CD14-positive monocyte (primary cell): ENCODE data around the gene NFKB2. TPM values are rescaled to one million over a fixed set of nuclear protein-coding genes. Genes with fewer than 3 reads are reported as not detected.
A peak's percentile ranks its signal among the peaks of the same experiment; 100 is the strongest.

Experiments
- DNase-seq, 3 donors: peaks; one replicate each; pipeline ENCODE4 v3.0.0-alpha.2; 2011 to 2022
- H2AFZ ChIP-seq: 2 replicates; pipeline ENCODE4 v1.6.0; 2012; ENCODE audit warnings: mild to moderate bottlenecking, low read depth, low read length, inconsistent platforms; ENCODE audit not compliant: insufficient read depth, poor library complexity, severe bottlenecking
- H3K27ac ChIP-seq, 2 donors: 1 replicate in 1 of 2; 2 replicates in 1 of 2; pipeline ENCODE4 v1.5.1; 2012 to 2013; ENCODE audit warnings: low read length in 2 of 2, control low read depth in 1 of 2, inconsistent platforms in 1 of 2, low read depth in 1 of 2, mild to moderate bottlenecking in 1 of 2
- H3K27me3 ChIP-seq, 2 donors: one replicate each; pipeline versions ENCODE4 v1.6.0 to v1.6.1; 2011 to 2013; ENCODE audit warnings: low read length in 2 of 2; ENCODE audit not compliant: control insufficient read depth in 2 of 2, insufficient read depth in 2 of 2
- H3K36me3 ChIP-seq, 2 donors: replicated peaks in 1 of 2; 1 replicate in 1 of 2; 2 replicates in 1 of 2; pipeline versions ENCODE4 v1.5.1 to v1.6.1; 2012 to 2013; ENCODE audit warnings: low read length in 2 of 2, control low read depth in 1 of 2, inconsistent platforms in 1 of 2, mild to moderate bottlenecking in 1 of 2; ENCODE audit not compliant: insufficient read depth in 2 of 2, control insufficient read depth in 1 of 2
- H3K4me1 ChIP-seq, 2 donors: 1 replicate in 1 of 2; 2 replicates in 1 of 2; pipeline versions ENCODE4 v1.5.1 to v1.6.1; 2012 to 2013; ENCODE audit warnings: low read length in 2 of 2, control low read depth in 1 of 2, inconsistent platforms in 1 of 2, mild to moderate bottlenecking in 1 of 2, moderate library complexity in 1 of 2; ENCODE audit not compliant: insufficient read depth in 2 of 2, control insufficient read depth in 1 of 2
- H3K4me2 ChIP-seq: replicated peaks from 2 replicates; pipeline ENCODE3; 2012; ENCODE audit warnings: low read length, moderate library complexity, mild to moderate bottlenecking; ENCODE audit not compliant: poor library complexity, severe bottlenecking; ENCODE audit errors: extremely low read depth
- H3K4me3 ChIP-seq, 3 experiments: fragments of 200-600 bp in 1 of 3; sonication (generic) in 1 of 3; replicated peaks in 1 of 3; 1 replicate in 2 of 3; 2 replicates in 1 of 3; pipeline ENCODE4 v1.5.1; 2011 to 2013; ENCODE audit warnings: low read length in 3 of 3, mild to moderate bottlenecking in 3 of 3, control low read depth in 2 of 3, low read depth in 2 of 3, inconsistent platforms in 1 of 3, moderate library complexity in 1 of 3
- H3K79me2 ChIP-seq: 2 replicates; pipeline ENCODE4 v1.6.0; 2012; ENCODE audit warnings: mild to moderate bottlenecking, control low read depth, inconsistent platforms, low read length, moderate library complexity; ENCODE audit not compliant: insufficient read depth
- H3K9ac ChIP-seq: 2 replicates; pipeline ENCODE4 v1.6.0; 2017; ENCODE audit warnings: low read length, mild to moderate bottlenecking; ENCODE audit not compliant: insufficient read depth, poor library complexity, severe bottlenecking
- H3K9me3 ChIP-seq, 2 donors: replicated peaks in 1 of 2; 1 replicate in 1 of 2; 2 replicates in 1 of 2; pipeline versions ENCODE4 v1.5.1 to v1.6.1; 2012 to 2013; ENCODE audit warnings: low read length in 2 of 2, control low read depth in 1 of 2; ENCODE audit not compliant: control insufficient read depth in 1 of 2, insufficient read depth in 1 of 2
- H4K20me1 ChIP-seq: 2 replicates; pipeline ENCODE4 v1.6.0; 2012; ENCODE audit warnings: mild to moderate bottlenecking, low read length, control low read depth, moderate library complexity; ENCODE audit not compliant: insufficient read depth
- H3K27ac Mint-ChIP-seq, 7 donors: one replicate each; pipeline ENCODE4 v1.8.0; 2020; ENCODE audit warnings: mild to moderate bottlenecking in 7 of 7, mixed read lengths in 7 of 7, moderate library complexity in 6 of 7, inconsistent platforms in 2 of 7
- H3K27me3 Mint-ChIP-seq, 3 donors: one replicate each; pipeline ENCODE4 v1.8.0; 2021 to 2022; ENCODE audit warnings: low read depth in 3 of 3, mild to moderate bottlenecking in 3 of 3, mixed read lengths in 3 of 3, moderate library complexity in 3 of 3, inconsistent platforms in 1 of 3
- H3K36me3 Mint-ChIP-seq, 2 donors: one replicate each; pipeline ENCODE4 v1.8.0; 2020; ENCODE audit warnings: mixed read lengths in 2 of 2, inconsistent platforms in 1 of 2, mild to moderate bottlenecking in 1 of 2
- H3K4me1 Mint-ChIP-seq: one replicate; pipeline ENCODE4 v1.8.0; 2020; ENCODE audit warnings: mild to moderate bottlenecking, mixed read lengths
- H3K4me3 Mint-ChIP-seq, 2 donors: one replicate each; pipeline ENCODE4 v1.8.0; 2020; ENCODE audit warnings: mild to moderate bottlenecking in 2 of 2, mixed read lengths in 2 of 2, moderate library complexity in 1 of 2
- H3K9me3 Mint-ChIP-seq, 7 donors: one replicate each; pipeline ENCODE4 v1.8.0; 2020 to 2022; ENCODE audit warnings: mixed read lengths in 7 of 7, mild to moderate bottlenecking in 6 of 7, moderate library complexity in 6 of 7, inconsistent platforms in 2 of 7
- WGBS: methylation state at CpG from one replicate; pipeline ENCODE4 v1.1.5; 2013; ENCODE audit warnings: missing lambda C conversion rate; ENCODE audit not compliant: insufficient coverage; 5-methylcytosine and 5-hydroxymethylcytosine counted together
- intact Hi-C, 2 donors: fragments of 100-400 bp; cut with micrococcal nuclease; formaldehyde crosslinking; loops; one replicate each; pipeline versions ENCODE4 v1.15.0 to v1.15.1; 2023
- polyA plus RNA-seq, 3 donors: library from polyadenylated mRNA; depleted of rRNA in 1 of 3; unstranded in 2 of 3; stranded (reverse) in 1 of 3; fragments of 300-500 nt in 2 of 3; fragments of >200 nt in 1 of 3; fragmentation: Illumina TruSeq in 2 of 3; gene quantifications; 1 replicate in 2 of 3; 2 replicates in 1 of 3; pipeline ENCODE4 v1.2.3, GENCODE V29; 2012 to 2021
- TF ChIP-seq, protein P1 (sequence below): fragments of 200-600 bp; IDR thresholded peaks from one replicate; pipeline ENCODE4 v1.8.0; 2022; ENCODE audit warnings: antibody characterized with exemption, mild to moderate bottlenecking

NFKB2 gene
- polyA plus RNA-seq, 3 donors, result 6.8 to 111 (median 15.0) TPM

DNA sequence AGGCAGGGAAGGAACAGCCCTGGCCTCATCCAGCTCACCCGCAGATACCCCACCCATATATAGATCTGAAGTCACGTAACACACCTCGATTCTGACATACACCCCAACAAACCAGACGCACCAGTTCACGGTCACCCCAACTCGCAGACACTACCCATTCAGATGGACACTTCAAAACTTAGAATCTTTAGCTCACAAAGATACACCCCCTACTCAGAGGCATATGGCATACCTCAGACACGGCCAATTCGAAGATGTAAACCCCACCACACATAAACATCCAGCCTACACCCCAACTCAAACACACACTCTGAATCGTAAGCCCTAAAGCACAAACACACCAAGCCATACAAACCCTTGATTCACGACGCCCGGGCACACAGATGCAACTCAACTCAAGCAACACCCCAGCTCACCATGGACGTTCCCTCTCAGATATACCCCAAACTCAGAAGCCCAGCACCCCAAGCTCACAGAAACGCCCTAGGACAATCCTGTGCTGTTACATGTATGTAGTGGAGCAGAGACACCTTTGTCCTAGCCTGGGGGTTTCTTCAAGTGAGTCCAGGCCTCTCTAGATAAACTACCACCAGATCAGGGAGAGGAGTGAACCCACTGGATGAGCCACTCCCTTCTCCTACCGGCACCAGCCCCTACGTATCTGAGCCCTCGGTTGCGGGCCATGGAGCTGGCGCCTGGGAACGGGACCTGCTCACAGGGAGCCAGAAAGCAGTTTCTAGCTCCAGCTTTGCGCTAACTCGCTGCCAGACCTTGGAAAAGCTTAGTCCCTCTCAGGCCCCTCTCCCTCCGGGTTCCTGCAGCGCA is 14.3 kb downstream of the NFKB2 start:
- DNase-seq, result no peak
- H3K9ac ChIP-seq, result no peak overlapping the region
- H4K20me1 ChIP-seq, result peaks cover under 1% of the 10 kb centered on the region
- H3K4me3 Mint-ChIP-seq, result peak overlapping the region; percentile 17 to 77
- H3K4me3 ChIP-seq, result no peak overlapping the region
- peaks cover 50 to 64% of the 10 kb centered on the region in 2 donors for H3K27me3 ChIP-seq
- H3K4me2 ChIP-seq, result peak overlapping the region; percentile 68
- H2AFZ ChIP-seq, result no peak overlapping the region
- peaks cover 25% of the 10 kb centered on the region for H3K4me1 Mint-ChIP-seq
- intact Hi-C loops, result no loop called here
- no peak overlapping the region for H3K27ac Mint-ChIP-seq
- peaks cover 4 to 15% of the 10 kb centered on the region in 2 donors for H3K36me3 Mint-ChIP-seq
- 39% methylated on average over 22 of the region's 24 CpGs for WGBS
- no peak overlapping the region for H3K27ac ChIP-seq
- H3K36me3 ChIP-seq, result no peaks in the 10 kb centered on the region
- no peaks in the 10 kb centered on the region for H3K79me2 ChIP-seq
- H3K9me3 Mint-ChIP-seq, result peaks cover 0 to 17% (median 11%) of the 10 kb centered on the region in 7 donors
- peaks cover 0 to 35% of the 10 kb centered on the region in 2 donors for H3K9me3 ChIP-seq
- peaks cover 65 to 80% (median 67%) of the 10 kb centered on the region in 3 donors for H3K27me3 Mint-ChIP-seq
- TF ChIP-seq, protein P1, sequence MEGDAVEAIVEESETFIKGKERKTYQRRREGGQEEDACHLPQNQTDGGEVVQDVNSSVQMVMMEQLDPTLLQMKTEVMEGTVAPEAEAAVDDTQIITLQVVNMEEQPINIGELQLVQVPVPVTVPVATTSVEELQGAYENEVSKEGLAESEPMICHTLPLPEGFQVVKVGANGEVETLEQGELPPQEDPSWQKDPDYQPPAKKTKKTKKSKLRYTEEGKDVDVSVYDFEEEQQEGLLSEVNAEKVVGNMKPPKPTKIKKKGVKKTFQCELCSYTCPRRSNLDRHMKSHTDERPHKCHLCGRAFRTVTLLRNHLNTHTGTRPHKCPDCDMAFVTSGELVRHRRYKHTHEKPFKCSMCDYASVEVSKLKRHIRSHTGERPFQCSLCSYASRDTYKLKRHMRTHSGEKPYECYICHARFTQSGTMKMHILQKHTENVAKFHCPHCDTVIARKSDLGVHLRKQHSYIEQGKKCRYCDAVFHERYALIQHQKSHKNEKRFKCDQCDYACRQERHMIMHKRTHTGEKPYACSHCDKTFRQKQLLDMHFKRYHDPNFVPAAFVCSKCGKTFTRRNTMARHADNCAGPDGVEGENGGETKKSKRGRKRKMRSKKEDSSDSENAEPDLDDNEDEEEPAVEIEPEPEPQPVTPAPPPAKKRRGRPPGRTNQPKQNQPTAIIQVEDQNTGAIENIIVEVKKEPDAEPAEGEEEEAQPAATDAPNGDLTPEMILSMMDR, result no peak
- peaks cover 6 to 22% of the 10 kb centered on the region in 2 donors for H3K4me1 ChIP-seq

DNA sequence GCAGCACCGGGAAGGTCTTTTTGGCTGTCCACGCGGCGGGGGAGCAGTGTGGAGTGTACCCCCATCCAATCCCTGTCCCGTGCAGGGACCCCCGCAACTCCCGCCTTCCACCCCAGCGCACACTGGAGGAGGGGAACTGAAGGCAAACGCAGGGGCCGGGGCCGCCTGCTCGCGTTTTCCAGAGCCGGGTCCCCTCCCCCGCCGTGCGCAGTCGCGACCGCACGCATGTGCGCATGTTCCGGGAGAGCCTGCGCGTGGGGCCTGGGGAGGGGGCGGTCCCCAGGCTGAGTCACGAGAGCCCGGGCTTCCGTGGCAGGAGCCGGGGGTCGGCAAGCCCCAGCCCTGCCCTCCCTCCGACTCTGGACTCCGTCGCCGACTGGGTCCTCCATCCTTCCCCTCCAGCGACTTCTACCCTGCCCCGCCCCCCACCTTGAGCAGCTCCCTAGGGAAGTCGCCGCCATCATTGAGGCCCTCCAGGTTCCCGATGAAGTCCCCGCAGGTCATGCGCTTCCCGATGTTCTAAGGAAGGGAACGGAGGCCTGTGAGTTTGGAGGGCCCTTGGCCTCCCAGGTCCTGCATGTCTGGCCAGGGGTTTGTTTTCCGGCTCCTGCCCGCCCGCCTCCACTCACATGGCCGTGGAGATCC is 15.0 kb downstream of the NFKB2 start:
- peak overlapping the region in 1 of 2 donors; percentile 80 for H3K4me3 Mint-ChIP-seq
- Histone ChIP-seq H3K4me2 (peak overlapping the region; percentile 25), H3K9ac (no peak overlapping the region), H3K4me3 (peak overlapping the region in 1 of 3 experiments; percentile 23), H3K27me3 (peaks cover 50 to 68% of the 10 kb centered on the region in 2 donors), H2AFZ (no peak overlapping the region), H3K36me3 (no peaks in the 10 kb centered on the region), H3K9me3 (peaks cover 0 to 35% of the 10 kb centered on the region in 2 donors), H4K20me1 (no peaks in the 10 kb centered on the region), H3K79me2 (no peaks in the 10 kb centered on the region), H3K27ac (no peak overlapping the region), H3K4me1 (peaks cover 6 to 22% of the 10 kb centered on the region in 2 donors)
- H3K4me1 Mint-ChIP-seq, result peaks cover 25% of the 10 kb centered on the region
- peak in 1 of 3 donors; percentile 55 for DNase-seq
- peaks cover 4 to 15% of the 10 kb centered on the region in 2 donors for H3K36me3 Mint-ChIP-seq
- TF ChIP-seq, protein P1, result no peak
- H3K9me3 Mint-ChIP-seq, result peaks cover 0 to 17% (median 11%) of the 10 kb centered on the region in 7 donors
- intact Hi-C loops, result no loop called here
- WGBS, result 3% methylated on average over 43 of the region's 48 CpGs
- peak overlapping the region in 1 of 7 donors; percentile 32 for H3K27ac Mint-ChIP-seq
- peaks cover 65 to 81% (median 66%) of the 10 kb centered on the region in 3 donors for H3K27me3 Mint-ChIP-seq
